Measurements from ENCODE around the gene PLPP1. TPM values are rescaled to one million over a fixed set of nuclear protein-coding genes. Genes with fewer than 3 reads are reported as not detected.

The PLPP1 gene
- total RNA-seq, 1 donor from 2014 or later = 38.9 TPM

DNA sequence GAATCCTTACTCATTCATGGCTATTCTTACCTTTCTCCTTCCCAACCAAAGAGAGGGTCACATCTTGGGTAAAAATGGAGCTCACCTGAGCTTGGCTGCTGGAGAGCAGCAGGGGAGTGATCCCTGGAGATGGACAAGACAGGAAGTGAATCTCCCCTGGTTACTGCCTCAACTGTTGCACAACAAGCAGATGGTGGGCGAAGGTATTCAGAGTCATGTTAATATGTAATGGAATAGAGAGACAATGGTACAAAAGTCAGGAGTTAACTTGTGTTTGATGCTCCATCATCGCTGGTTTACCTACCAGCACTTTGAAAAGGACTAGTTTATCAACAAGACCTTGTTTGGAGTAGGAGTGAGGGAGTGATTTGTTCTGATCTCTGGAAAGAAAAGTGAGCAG is 13.0 kb upstream of the PLPP1 start:
- Mint-ChIP-seq H3K4me3 (ENCODE audit: unreplicated experiment) (no peak overlapping the region), H3K27me3 (ENCODE audit: unreplicated experiment) (peaks cover 22% of the 10 kb centered on the region), H3K4me1 (ENCODE audit: unreplicated experiment) (no peaks in the 10 kb centered on the region), H3K9me3 (ENCODE audit: unreplicated experiment) (no peaks in the 10 kb centered on the region), H3K27ac (ENCODE audit: unreplicated experiment) (no peak overlapping the region), H3K36me3 (ENCODE audit: unreplicated experiment) (no peaks in the 10 kb centered on the region)
- TF ChIP-seq, protein P1, sequence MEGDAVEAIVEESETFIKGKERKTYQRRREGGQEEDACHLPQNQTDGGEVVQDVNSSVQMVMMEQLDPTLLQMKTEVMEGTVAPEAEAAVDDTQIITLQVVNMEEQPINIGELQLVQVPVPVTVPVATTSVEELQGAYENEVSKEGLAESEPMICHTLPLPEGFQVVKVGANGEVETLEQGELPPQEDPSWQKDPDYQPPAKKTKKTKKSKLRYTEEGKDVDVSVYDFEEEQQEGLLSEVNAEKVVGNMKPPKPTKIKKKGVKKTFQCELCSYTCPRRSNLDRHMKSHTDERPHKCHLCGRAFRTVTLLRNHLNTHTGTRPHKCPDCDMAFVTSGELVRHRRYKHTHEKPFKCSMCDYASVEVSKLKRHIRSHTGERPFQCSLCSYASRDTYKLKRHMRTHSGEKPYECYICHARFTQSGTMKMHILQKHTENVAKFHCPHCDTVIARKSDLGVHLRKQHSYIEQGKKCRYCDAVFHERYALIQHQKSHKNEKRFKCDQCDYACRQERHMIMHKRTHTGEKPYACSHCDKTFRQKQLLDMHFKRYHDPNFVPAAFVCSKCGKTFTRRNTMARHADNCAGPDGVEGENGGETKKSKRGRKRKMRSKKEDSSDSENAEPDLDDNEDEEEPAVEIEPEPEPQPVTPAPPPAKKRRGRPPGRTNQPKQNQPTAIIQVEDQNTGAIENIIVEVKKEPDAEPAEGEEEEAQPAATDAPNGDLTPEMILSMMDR (IDR thresholded peaks at IDR 0.05) = no peak
- DNase-seq (ENCODE audit: extremely low spot score, unreplicated experiment) = no peak

- H3K27me3 Mint-ChIP-seq (ENCODE audit: unreplicated experiment) = peaks cover 22% of the 10 kb centered on the region
- no peak overlapping the region for H3K4me3 Mint-ChIP-seq (ENCODE audit: unreplicated experiment)
- H3K27ac Mint-ChIP-seq (ENCODE audit: unreplicated experiment) = no peak overlapping the region
- no peaks in the 10 kb centered on the region for H3K9me3 Mint-ChIP-seq (ENCODE audit: unreplicated experiment)
- TF ChIP-seq, protein P1 (IDR thresholded peaks at IDR 0.05) = no peak
- no peak for DNase-seq (ENCODE audit: extremely low spot score, unreplicated experiment)
- no peaks in the 10 kb centered on the region for H3K4me1 Mint-ChIP-seq (ENCODE audit: unreplicated experiment)
- H3K36me3 Mint-ChIP-seq (ENCODE audit: unreplicated experiment) = no peaks in the 10 kb centered on the region
Measured at GRCh38 chr5:55546947-55547346, 12.2 kb upstream of the PLPP1 start.

GRCh38 chr5:55544341-55544740 is 9.6 kb upstream of the PLPP1 start:
- no peaks in the 10 kb centered on the region for H3K36me3 Mint-ChIP-seq (ENCODE audit: unreplicated experiment)
- no peak overlapping the region for H3K27ac Mint-ChIP-seq (ENCODE audit: unreplicated experiment)
- no peak overlapping the region for H3K4me3 Mint-ChIP-seq (ENCODE audit: unreplicated experiment)
- no peaks in the 10 kb centered on the region for H3K9me3 Mint-ChIP-seq (ENCODE audit: unreplicated experiment)
- TF ChIP-seq, protein P1 (IDR thresholded peaks at IDR 0.05) = no peak
- H3K4me1 Mint-ChIP-seq (ENCODE audit: unreplicated experiment) = no peaks in the 10 kb centered on the region
- H3K27me3 Mint-ChIP-seq (ENCODE audit: unreplicated experiment) = peaks cover 11% of the 10 kb centered on the region
- DNase-seq (ENCODE audit: extremely low spot score, unreplicated experiment) = no peak

GRCh38 chr5:55541056-55541635 is 6.4 kb upstream of the PLPP1 start:
- Mint-ChIP-seq H3K4me3 (ENCODE audit: unreplicated experiment) (no peak overlapping the region), H3K9me3 (ENCODE audit: unreplicated experiment) (no peaks in the 10 kb centered on the region), H3K4me1 (ENCODE audit: unreplicated experiment) (peaks cover 9% of the 10 kb centered on the region), H3K36me3 (ENCODE audit: unreplicated experiment) (no peaks in the 10 kb centered on the region), H3K27me3 (ENCODE audit: unreplicated experiment) (no peaks in the 10 kb centered on the region), H3K27ac (ENCODE audit: unreplicated experiment) (no peak overlapping the region)
- no peak for DNase-seq (ENCODE audit: extremely low spot score, unreplicated experiment)
- TF ChIP-seq, protein P1 (IDR thresholded peaks at IDR 0.05) = no peak

DNA sequence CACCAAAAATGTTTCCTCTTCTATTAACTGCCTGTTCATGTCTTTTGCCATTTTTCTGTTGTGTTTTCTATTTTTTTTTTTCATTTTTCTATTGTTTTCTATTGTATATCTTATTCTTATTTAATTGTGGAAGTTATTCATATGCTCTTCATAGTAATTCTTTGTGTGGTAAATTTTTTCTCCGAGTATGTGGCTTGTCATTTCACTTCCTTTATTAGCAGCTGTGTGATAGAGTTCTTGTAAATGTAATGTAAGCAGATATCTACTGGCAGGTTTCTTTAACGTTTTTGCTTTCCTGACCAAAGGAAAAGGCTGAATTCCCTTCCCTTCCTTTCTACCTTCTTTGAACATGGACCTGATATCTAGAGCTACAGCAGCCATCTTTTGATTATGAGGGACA is 5.8 kb upstream of the PLPP1 start:
- no peak overlapping the region for H3K4me3 Mint-ChIP-seq (ENCODE audit: unreplicated experiment)
- H3K4me1 Mint-ChIP-seq (ENCODE audit: unreplicated experiment) = peaks cover 11% of the 10 kb centered on the region
- no peaks in the 10 kb centered on the region for H3K9me3 Mint-ChIP-seq (ENCODE audit: unreplicated experiment)
- DNase-seq (ENCODE audit: extremely low spot score, unreplicated experiment) = no peak
- no peak overlapping the region for H3K27ac Mint-ChIP-seq (ENCODE audit: unreplicated experiment)
- H3K36me3 Mint-ChIP-seq (ENCODE audit: unreplicated experiment) = no peaks in the 10 kb centered on the region
- H3K27me3 Mint-ChIP-seq (ENCODE audit: unreplicated experiment) = no peaks in the 10 kb centered on the region
- TF ChIP-seq, protein P1 (IDR thresholded peaks at IDR 0.05) = no peak

Data from osteocyte (in vitro differentiated cells).